ENCODE data around the gene WDR59.

Gene WDR59

DNA sequence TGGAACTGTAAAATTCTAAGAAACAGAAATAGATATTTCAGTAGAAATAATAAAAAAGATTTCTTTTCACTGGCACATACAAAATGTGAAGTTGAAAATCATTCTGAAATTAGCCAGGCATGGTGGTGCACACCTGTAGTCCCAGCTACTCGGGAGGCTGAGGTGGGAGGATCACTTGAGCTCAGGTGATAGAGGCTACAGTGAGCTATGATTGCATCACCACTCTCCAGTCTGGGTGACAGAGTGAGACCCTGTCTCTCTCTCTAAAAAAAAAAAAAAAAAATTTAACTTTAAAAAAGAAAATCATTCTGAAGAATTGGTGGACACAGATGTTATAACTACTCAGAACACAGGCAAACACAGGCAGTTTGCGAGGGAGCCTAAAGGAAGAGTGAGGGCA is 112.6 kb downstream of the WDR59 start:
- no peak for FAIRE-seq
- no peak for TF ChIP-seq CTCF (IDR thresholded peaks at IDR 0.05; ENCODE audit: insufficient read depth, missing control alignments)

GRCh38 chr16:74871608-74872007 is 113.3 kb downstream of the WDR59 start:
- FAIRE-seq (no peak), DNase-seq (ENCODE audit: insufficient read length, low spot score) (no peak)
- no peak for TF ChIP-seq CTCF (IDR thresholded peaks at IDR 0.05; ENCODE audit: insufficient read depth, missing control alignments)

More for the DNA sequence above, 112.6 kb downstream of the WDR59 start:
- no peak for DNase-seq (ENCODE audit: insufficient read length, low spot score)

GRCh38 chr16:74868501-74868900 is 116.4 kb downstream of the WDR59 start:
- FAIRE-seq (no peak), DNase-seq (ENCODE audit: insufficient read length, low spot score) (no peak)
- TF ChIP-seq CTCF (IDR thresholded peaks at IDR 0.05; ENCODE audit: insufficient read depth, missing control alignments): no peak

DNA sequence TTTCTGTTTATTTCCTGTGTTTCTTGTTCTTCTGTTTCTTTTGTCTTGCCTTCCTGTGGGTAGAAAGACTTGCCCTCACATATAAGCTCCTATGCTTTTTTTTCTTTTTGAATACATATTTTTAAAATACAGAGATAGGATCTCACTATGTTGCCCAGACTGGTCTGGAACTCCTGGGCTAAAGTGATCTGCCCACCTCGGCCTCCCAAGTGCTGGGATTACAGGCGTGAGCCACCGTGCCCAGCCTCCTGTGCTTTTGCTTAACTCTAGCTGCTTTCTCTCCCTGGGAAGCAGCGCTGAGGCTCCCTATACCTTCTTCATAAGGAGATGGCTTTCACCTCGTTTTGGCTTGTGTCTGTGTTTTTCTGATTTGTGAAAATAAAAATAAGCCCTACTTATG is 116.9 kb downstream of the WDR59 start:
- FAIRE-seq (no peak), DNase-seq (ENCODE audit: insufficient read length, low spot score) (no peak)

DNA sequence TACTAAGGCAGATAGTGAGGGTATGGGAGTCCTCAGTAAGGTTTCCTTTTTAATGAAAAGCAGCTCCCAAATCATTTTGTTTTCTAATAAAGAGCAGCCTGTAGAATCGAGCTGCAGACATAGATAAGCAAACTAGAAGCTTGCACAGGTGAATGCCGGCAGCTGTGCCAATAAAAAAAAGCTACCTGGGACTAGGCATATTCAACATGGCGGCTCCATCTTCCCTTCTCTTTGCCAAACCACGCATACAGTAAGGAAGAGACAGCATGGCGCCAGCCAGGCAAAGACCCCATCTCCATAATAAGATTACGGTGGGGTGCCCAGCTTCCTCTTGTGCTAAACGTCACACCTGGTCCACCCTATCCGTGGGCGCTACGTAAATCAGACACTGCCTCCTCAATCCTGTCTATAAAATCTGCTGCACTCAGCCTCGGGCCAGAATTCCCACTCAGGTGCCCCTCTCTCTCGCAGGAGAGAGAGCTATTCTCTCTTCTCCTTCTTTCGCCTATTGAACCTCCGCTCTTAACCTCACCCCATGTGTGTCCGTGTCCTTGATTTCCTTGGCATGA is 117.6 kb downstream of the WDR59 start:
- no peak for TF ChIP-seq CTCF (IDR thresholded peaks at IDR 0.05; ENCODE audit: insufficient read depth, missing control alignments)
- no peak for FAIRE-seq
- DNase-seq (ENCODE audit: insufficient read length, low spot score): no peak

More for the DNA sequence above, 116.9 kb downstream of the WDR59 start:
- no peak for TF ChIP-seq CTCF (IDR thresholded peaks at IDR 0.05; ENCODE audit: insufficient read depth, missing control alignments)

DNA sequence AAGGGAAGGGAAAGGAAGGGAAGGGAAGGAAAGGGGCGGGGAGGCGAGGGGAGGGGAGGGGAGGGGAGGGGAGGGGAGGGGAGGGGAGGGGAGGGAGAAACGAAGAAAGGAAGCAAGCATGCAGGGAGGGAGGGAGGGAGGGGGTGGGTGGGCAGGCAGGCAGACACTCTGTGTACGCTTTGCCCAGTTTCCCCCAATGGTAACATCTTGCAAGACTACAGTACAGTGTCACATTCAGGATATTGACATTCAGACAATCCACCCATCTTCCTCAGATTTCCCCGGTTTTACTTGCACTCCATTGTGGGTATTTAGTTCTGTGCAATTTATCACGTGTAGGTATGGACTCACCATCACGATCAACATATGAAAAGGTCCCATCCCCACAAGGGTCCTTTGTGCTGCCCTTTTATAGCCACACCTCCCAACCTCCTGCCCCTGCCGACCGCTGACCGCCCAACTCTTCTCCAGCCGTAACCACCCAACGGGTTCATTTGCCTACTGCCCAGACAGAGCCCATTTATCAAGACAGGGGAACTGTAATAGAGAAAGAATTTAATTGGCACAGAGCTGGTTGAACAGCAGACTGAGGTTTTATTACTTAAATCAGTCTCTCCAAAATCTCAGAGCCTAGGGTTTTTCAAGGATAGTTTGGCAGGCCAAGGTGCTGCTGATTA is 118.9 kb downstream of the WDR59 start:
- no peak for TF ChIP-seq CTCF (IDR thresholded peaks at IDR 0.05; ENCODE audit: insufficient read depth, missing control alignments)
- DNase-seq (ENCODE audit: insufficient read length, low spot score) (no peak), FAIRE-seq (no peak)

DNA sequence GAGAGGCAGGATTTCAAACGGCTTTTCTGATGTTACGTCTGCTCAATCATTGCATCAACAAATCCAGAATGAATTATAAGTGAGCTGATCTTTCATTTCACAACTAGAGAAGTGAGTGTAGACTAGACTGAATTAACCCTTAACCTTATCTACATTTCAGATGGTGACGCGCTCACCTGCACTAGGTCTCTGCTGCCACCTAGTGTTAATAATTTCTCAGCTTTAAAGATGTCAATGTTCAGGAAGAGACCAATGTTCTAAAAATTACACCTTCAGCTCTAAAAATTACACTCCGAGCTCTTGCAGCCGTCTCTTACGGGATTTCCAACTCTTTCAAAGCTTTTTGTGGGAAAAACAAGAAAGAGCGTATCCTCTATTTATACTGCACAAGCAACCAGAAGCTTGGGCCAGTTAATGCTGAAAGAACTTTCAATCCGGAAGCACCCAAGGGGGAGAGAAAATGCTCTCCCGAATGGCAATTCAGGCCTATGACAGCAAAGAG is 122.1 kb downstream of the WDR59 start:
- TF ChIP-seq CTCF (IDR thresholded peaks at IDR 0.05; ENCODE audit: insufficient read depth, missing control alignments): peak; percentile 82
- DNase-seq (ENCODE audit: insufficient read length, low spot score) (peak; percentile 16), FAIRE-seq (no peak)

Measured in D721Med (cell line).